Measurements from ENCODE around the gene GTSE1.

GTSE1 gene

GRCh38 chr22:46296257-46297150, at the start of gene GTSE1:
TSS of gene GTSE1 (plus strand) at chr22:46296870. CDS start at chr22:46297401, 531 bp downstream.
- H3K4me3 ChIP-seq (ENCODE audit: low read depth, low read length), result peak within 1 kb of the TSS; percentile 77
- peak; percentile 29 for TF ChIP-seq CTCF (IDR thresholded peaks at IDR 0.05; ENCODE audit: insufficient read depth, low read depth, low read length, missing control alignments)
- DNase-seq (ENCODE audit: low read depth), result peak; percentile 99

GRCh38 chr22:46247443-46247975, 49.2 kb upstream of the GTSE1 start:
- no peak for TF ChIP-seq CTCF (IDR thresholded peaks at IDR 0.05; ENCODE audit: insufficient read depth, low read depth, low read length, missing control alignments)
- DNase-seq (ENCODE audit: low read depth), result no peak
- no peak overlapping the region for H3K4me3 ChIP-seq (ENCODE audit: low read depth, low read length)

GRCh38 chr22:46250035-46250782, 46.5 kb upstream of the GTSE1 start, which contains the start of gene CDPF1:
TSS of gene CDPF1 (minus strand) at chr22:46250293. CDS start at chr22:46248284, 2,009 bp downstream.
- TF ChIP-seq CTCF (IDR thresholded peaks at IDR 0.05; ENCODE audit: insufficient read depth, low read depth, low read length, missing control alignments), result no peak
- H3K4me3 ChIP-seq (ENCODE audit: low read depth, low read length), result peak within 1 kb of the TSS; percentile 67
- DNase-seq (ENCODE audit: low read depth), result peak; percentile 94

GRCh38 chr22:46250783-46251125, 45.9 kb upstream of the GTSE1 start:
- no peak for DNase-seq (ENCODE audit: low read depth)
- TF ChIP-seq CTCF (IDR thresholded peaks at IDR 0.05; ENCODE audit: insufficient read depth, low read depth, low read length, missing control alignments), result no peak
- peak overlapping the region; percentile 67 for H3K4me3 ChIP-seq (ENCODE audit: low read depth, low read length)

GRCh38 chr22:46251266-46251665, 45.4 kb upstream of the GTSE1 start:
- H3K4me3 ChIP-seq (ENCODE audit: low read depth, low read length), result peak overlapping the region; percentile 67
- DNase-seq (ENCODE audit: low read depth), result no peak
- no peak for TF ChIP-seq CTCF (IDR thresholded peaks at IDR 0.05; ENCODE audit: insufficient read depth, low read depth, low read length, missing control alignments)

GRCh38 chr22:46251816-46252380, 44.8 kb upstream of the GTSE1 start:
- TF ChIP-seq CTCF (IDR thresholded peaks at IDR 0.05; ENCODE audit: insufficient read depth, low read depth, low read length, missing control alignments), result no peak
- no peak for DNase-seq (ENCODE audit: low read depth)
- no peak overlapping the region for H3K4me3 ChIP-seq (ENCODE audit: low read depth, low read length)
